Measurements from ENCODE around the gene FRY. TPM values are rescaled to one million over a fixed set of nuclear protein-coding genes. Genes with fewer than 3 reads are reported as not detected.

Gene FRY
- total and polyA plus RNA-seq, 10 donors = 0.80 to 30.0 (median 23.5) TPM

DNA sequence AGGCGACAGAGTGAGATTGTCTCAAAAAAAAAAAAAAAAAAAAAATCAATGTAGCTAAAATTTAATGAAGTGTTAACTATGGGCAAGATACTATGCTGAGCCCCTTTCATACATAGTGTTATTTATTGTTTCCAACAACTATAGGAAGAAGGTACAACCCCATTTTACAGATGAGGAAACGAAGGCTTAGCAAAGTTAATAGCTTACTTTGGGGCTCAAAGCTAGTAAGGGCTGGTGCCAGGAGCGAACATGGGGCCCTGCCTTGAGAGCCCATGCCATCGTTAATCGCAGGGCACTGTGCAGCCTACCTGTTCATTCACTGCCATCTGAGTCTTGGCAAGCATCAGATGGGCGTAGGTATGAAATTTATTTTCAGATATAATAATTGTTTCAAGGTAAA, 1.9 kb upstream of the FRY start:
- intact Hi-C loops (cut with DNase I; ENCODE audit: low total_unique reads) = loop anchor here (10.0 kb wide), 1 partner anchor 275 kb away; no protein-coding TSS in a partner anchor
- H3K4me1 ChIP-seq = peaks cover 3 to 50% (median 23%) of the 10 kb centered on the region in 6 donors
- TF ChIP-seq, protein P1, sequence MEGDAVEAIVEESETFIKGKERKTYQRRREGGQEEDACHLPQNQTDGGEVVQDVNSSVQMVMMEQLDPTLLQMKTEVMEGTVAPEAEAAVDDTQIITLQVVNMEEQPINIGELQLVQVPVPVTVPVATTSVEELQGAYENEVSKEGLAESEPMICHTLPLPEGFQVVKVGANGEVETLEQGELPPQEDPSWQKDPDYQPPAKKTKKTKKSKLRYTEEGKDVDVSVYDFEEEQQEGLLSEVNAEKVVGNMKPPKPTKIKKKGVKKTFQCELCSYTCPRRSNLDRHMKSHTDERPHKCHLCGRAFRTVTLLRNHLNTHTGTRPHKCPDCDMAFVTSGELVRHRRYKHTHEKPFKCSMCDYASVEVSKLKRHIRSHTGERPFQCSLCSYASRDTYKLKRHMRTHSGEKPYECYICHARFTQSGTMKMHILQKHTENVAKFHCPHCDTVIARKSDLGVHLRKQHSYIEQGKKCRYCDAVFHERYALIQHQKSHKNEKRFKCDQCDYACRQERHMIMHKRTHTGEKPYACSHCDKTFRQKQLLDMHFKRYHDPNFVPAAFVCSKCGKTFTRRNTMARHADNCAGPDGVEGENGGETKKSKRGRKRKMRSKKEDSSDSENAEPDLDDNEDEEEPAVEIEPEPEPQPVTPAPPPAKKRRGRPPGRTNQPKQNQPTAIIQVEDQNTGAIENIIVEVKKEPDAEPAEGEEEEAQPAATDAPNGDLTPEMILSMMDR (IDR thresholded peaks at IDR 0.05 in 8 of 11, conservative IDR thresholded peaks at IDR 0.05 in 3 of 11) = no peak
- TF ChIP-seq POLR2AphosphoS5 (IDR thresholded peaks at IDR 0.05) (no peak), POLR2A (IDR thresholded peaks at IDR 0.05) (no peak)
- peaks cover 0 to 12% (median 0%) of the 10 kb centered on the region in 7 donors for H3K27me3 ChIP-seq (replicated peaks in 1 of 7)
- WGBS, 5 donors = 93 to 97% (median 95%) methylated on average over 6 of the region's 6 CpGs
- DNase-seq = no peak
- no peak overlapping the region for H3K4me3 ChIP-seq
- no peak overlapping the region for H3K27ac ChIP-seq
- H3K36me3 ChIP-seq = no peaks in the 10 kb centered on the region
- no peaks in the 10 kb centered on the region for H3K9me3 ChIP-seq

DNA sequence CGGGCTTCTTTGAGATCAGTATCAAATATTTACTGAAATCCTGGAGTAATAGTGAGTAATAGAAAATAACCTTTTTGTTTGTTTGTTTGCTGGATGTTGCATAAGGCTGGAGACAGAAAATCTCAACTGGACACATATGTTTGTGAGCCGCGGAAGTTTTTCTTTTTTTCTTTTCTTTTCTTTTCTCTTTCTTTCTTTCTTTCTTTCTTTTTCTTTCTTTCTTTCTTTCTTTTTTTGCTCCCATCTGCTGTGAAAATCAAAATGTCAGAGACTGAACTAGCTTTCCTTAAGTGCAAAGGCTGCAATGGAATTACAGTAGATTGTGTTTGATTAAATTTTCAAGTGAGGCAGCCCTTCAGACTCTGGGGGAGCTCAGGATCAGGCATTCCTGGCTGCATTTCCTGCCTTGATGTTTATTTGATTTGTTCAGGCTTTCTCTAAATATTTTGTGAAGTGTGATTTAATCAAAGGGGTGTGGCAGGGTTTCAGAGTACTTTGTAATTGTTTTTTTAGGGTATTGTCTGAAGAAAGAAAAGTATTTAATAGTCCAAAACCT, 319 bp downstream of the FRY start:
- TF ChIP-seq POLR2A (IDR thresholded peaks at IDR 0.05) = no peak
- TF ChIP-seq POLR2AphosphoS5 (IDR thresholded peaks at IDR 0.05) = no peak
- TF ChIP-seq, protein P1 (IDR thresholded peaks at IDR 0.05 in 8 of 11, conservative IDR thresholded peaks at IDR 0.05 in 3 of 11) = no peak
- peaks cover 3 to 72% (median 34%) of the 10 kb centered on the region in 6 donors for H3K4me1 ChIP-seq
- intact Hi-C loops (cut with DNase I; ENCODE audit: low total_unique reads) = no loop called here
- peaks cover 0 to 12% (median 0%) of the 10 kb centered on the region in 7 donors for H3K27me3 ChIP-seq (replicated peaks in 1 of 7)
- peak overlapping the region; percentile 61 to 83 (median 71) for H3K4me3 ChIP-seq
- H3K27ac ChIP-seq = peak overlapping the region in 7 of 8 donors; percentile 68 to 89 (median 87)
- no peaks in the 10 kb centered on the region for H3K9me3 ChIP-seq
- no peak for DNase-seq
- 9 to 21% (median 11%) methylated on average over 3 of the region's 3 CpGs for WGBS, 5 donors
- H3K36me3 ChIP-seq = no peaks in the 10 kb centered on the region

DNA sequence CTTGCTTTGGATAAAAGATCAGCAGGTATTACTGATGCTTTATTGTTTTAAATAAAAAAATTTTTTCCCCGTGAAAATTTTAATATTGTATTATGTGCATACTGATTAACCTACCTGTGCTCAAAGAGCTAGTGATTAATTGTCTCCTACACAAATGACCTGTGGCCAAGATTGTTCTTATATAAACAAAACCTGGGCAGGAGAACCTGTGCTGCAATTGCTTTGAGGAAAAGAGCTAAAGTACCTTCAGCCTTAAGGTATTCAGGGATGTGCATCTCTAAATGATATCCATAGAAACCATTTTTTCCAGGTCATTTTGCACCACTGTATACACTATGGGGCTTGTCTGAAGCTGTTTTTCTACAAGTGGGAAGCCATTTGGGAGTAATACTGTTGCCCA, 1.2 kb downstream of the FRY start:
- 66 to 91% (median 75%) methylated on average over 1 of the region's 1 CpG for WGBS, 5 donors
- intact Hi-C loops (cut with DNase I; ENCODE audit: low total_unique reads) = no loop called here
- H3K4me1 ChIP-seq = peaks cover 3 to 81% (median 37%) of the 10 kb centered on the region in 6 donors

DNA sequence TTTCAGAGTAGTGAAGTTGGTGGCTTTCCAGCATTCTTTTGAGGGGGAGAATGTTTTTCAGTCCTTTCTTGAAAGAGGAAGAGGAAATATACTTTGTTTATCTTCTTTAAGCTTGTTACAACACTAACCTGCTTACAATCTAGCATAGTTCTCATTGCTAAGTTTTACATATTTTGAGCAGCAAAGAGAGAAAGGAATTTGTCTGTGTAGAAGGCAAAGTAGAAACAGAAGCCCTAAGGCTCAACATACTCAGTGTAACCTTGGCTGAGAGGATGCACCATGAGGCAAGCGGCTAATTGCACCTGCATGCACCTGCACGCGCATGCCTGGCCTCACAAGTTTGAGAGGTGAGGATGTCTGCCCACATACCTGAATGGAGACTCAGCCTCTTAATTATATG, 2.2 kb downstream of the FRY start:
- Histone ChIP-seq H3K4me3 (peak overlapping the region in 1 of 8 donors; percentile 83), H3K9me3 (no peaks in the 10 kb centered on the region), H3K27me3 (replicated peaks in 1 of 7) (peaks cover 0 to 12% (median 0%) of the 10 kb centered on the region in 7 donors), H3K36me3 (peaks cover 0 to 4% (median 0%) of the 10 kb centered on the region in 6 donors), H3K27ac (peak overlapping the region in 6 of 8 donors; percentile 5 to 86 (median 28)), H3K4me1 (peaks cover 3 to 87% (median 37%) of the 10 kb centered on the region in 6 donors)
- TF ChIP-seq, protein P1 (IDR thresholded peaks at IDR 0.05 in 8 of 11, conservative IDR thresholded peaks at IDR 0.05 in 3 of 11) = no peak
- TF ChIP-seq POLR2AphosphoS5 (IDR thresholded peaks at IDR 0.05) = no peak
- no peak for TF ChIP-seq POLR2A (IDR thresholded peaks at IDR 0.05)
- 88 to 92% (median 88%) methylated on average over 3 of the region's 3 CpGs for WGBS, 5 donors
- no peak for DNase-seq
- intact Hi-C loops (cut with DNase I; ENCODE audit: low total_unique reads) = no loop called here

More for the DNA sequence above, 1.2 kb downstream of the FRY start:
- H3K9me3 ChIP-seq = no peaks in the 10 kb centered on the region
- H3K27ac ChIP-seq = peak overlapping the region in 5 of 8 donors; percentile 5 to 86 (median 43)
- peaks cover 0 to 12% (median 0%) of the 10 kb centered on the region in 7 donors for H3K27me3 ChIP-seq (replicated peaks in 1 of 7)
- peak overlapping the region in 4 of 8 donors; percentile 66 to 83 (median 77) for H3K4me3 ChIP-seq
- no peaks in the 10 kb centered on the region for H3K36me3 ChIP-seq
- no peak for DNase-seq
- TF ChIP-seq POLR2AphosphoS5 (IDR thresholded peaks at IDR 0.05) = no peak
- TF ChIP-seq, protein P1 (IDR thresholded peaks at IDR 0.05 in 8 of 11, conservative IDR thresholded peaks at IDR 0.05 in 3 of 11) = no peak
- TF ChIP-seq POLR2A (IDR thresholded peaks at IDR 0.05) = no peak
